Stimulated activated CD4-positive, alpha-beta T cell treated with anti-CD3 and anti-CD28 coated beads, Interleukin-2, amount 100 ng/mL, for 48 hours (primary cell): ENCODE measurements around the gene OST4.
"Not testable (repeated sequence)": the region's sequence is repeated elsewhere in the genome, so short reads cannot be mapped to it uniquely, and the experiment has no call there.

Experiments used
- DNase-seq, 2 donors: peaks; one replicate each; pipeline ENCODE4 v3.0.0-alpha.2; 2020

OST4 gene

GRCh38 chr2:27071277-27071989, at the start of gene OST4:
Gene OST4, minus strand, starts transcription at chr2:27071654.
- peak; percentile 86 to 88 for DNase-seq

DNA sequence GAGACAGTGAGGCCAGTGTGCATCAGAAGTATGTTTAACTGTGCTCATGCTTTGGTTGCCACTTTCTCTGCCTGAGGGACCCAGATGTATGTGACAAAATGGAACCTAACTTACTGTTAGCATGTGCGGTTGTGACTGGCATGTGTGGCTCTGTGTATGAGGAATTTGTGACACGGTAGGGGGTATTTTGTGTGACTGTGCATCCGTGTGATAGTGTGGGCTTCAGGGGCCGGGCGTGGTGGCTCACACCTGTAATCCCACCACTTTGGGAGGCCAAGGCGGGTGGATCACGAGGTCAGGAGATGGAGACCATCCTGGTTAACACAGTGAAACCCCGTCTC, 47.8 kb upstream of the OST4 start:
- not testable (repeated sequence) for DNase-seq

GRCh38 chr2:27118525-27119329, 47.3 kb upstream of the OST4 start, which contains the start of gene CGREF1:
Gene CGREF1, minus strand, starts transcription at chr2:27119128. Its CDS starts 14,762 bp downstream, at chr2:27104366.
- no peak for DNase-seq

- DNase-seq = no peak
Measured at GRCh38 chr2:27117995-27118524, 46.6 kb upstream of the OST4 start.

GRCh38 chr2:27115519-27115918, 44.1 kb upstream of the OST4 start:
- DNase-seq = no peak

GRCh38 chr2:27111392-27112078, 40.1 kb upstream of the OST4 start:
- not testable (repeated sequence) for DNase-seq

GRCh38 chr2:27110603-27111352, 39.3 kb upstream of the OST4 start:
- not testable (repeated sequence) for DNase-seq

DNA sequence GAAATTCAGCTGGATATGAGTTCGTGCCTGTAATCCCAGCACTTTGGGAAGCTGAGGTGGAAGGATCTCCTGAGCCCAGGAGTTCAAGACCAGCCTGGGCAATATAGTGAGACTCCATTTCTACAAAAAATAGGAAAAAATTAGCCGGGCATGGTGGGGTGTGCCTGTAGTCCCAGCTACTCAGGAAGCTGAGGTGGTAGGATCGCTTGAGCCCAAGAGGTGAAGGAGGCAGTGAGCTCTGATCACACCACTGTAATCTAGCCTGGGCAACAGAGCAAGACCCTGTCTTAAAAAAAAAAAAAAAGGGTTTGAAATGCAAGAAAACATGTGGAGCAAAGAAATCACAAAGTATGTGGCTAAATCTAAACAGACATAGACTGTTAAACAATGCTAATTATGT, 37.6 kb upstream of the OST4 start:
- no peak for DNase-seq

GRCh38 chr2:27108221-27108620, 36.8 kb upstream of the OST4 start:
- no peak for DNase-seq

- DNase-seq = no peak
Measured at GRCh38 chr2:27105981-27106380, 34.5 kb upstream of the OST4 start.

DNA sequence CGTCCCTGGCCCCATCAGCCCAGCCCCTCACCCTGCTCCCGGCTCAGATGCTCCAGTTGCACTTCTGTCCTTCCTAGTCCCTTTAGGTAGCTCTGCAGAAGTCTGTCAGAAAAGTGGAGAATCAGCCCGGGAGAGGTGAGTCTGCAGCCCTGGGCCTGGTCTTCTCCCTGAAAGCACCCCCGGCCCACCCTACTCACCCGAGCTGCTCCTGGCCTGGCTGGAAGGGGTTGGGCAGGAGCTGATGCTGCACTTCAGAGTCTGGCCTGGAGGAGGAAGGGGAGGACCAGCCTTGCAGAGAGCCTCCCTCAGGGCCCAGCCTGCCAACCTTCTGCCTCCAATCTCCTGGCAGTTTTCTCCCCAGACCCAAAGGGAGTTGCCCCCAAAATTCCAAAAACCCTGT, 30.9 kb upstream of the OST4 start:
- no peak for DNase-seq

GRCh38 chr2:27100036-27100435, 28.6 kb upstream of the OST4 start:
- DNase-seq = no peak

DNA sequence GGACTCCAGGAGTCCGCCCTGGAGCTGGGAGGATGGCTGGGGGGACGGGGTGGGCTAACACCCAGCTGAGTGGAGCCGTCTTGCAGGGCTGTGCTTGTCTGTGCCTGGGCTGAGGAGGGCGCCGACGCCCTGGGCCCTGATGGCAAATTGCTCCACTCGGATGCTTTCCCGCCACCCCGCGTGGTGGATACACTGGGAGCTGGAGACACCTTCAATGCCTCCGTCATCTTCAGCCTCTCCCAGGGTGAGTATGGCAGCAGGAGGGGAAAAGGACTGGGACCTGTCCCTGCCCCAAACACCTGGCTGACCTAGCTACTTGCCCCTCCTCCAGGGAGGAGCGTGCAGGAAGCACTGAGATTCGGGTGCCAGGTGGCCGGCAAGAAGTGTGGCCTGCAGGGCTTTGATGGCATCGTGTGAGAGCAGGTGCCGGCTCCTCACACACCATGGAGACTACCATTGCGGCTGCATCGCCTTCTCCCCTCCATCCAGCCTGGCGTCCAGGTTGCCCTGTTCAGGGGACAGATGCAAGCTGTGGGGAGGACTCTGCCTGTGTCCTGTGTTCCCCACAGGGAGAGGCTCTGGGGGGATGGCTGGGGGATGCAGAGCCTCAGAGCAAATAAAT, 28.0 kb upstream of the OST4 start:
- DNase-seq = no peak

DNA sequence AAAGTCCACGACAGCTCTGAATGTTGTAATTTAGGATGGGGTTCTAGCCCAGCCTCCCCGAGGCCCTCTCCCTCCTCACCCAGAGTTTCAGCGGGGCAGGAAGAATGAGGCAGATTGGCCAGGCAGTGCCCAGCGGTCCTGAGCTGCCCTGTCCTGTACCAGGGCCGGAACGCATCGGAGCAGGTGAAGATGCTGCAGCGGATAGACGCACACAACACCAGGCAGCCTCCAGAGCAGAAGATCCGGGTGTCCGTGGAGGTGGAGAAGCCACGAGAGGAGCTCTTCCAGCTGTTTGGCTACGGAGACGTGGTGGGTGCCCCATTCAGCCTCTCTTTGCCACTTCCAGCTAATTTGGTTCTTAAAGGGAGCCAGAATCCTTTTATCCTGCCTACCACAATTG, 25.9 kb upstream of the OST4 start:
- DNase-seq = no peak

- DNase-seq = no peak
Measured at GRCh38 chr2:27096748-27097297, 25.4 kb upstream of the OST4 start.

DNA sequence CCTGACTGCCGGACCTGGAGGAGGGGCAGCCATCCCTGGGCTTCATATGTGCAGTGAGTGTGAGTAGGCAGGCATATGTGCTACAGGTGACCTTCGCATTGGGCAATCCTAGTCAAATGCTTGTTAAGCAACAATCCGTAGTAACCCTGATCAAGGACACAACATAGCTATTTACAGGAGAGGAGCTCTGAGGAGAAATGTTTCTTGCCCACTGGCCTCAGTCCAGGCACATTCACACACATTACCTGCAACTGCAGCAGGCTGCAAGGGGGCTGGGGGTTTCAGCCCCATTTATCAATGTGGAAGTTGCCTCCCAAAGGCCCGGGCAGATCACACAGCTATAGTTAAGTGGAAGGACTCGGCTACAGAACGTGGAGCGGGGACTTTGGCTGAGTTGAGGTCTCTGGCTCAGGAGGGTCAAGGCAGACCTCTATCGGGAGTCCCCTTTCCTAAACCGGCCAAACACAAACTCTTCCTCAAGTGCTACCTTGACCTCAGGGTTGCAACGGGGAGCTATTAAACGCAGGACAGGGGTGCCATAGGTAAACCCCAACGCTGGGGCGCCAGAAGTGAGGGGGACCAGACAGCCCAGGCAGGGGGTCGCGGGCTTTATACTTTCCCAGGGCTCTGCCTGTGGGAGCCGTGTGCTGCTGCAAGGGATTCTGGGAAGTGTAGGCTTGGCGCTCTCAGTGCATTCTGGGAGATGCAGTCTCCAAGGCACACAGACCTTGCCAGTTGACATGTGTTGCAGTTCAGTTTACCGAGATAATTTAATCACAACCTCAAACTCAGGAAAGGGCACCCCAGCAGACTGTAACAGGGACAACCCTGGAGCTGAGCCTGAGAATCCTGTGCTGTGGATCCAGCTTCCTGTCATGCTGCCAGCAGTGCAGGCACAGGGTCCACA, 24.5 kb upstream of the OST4 start:
- DNase-seq = peak in 1 of 2 donors; percentile 45

DNA sequence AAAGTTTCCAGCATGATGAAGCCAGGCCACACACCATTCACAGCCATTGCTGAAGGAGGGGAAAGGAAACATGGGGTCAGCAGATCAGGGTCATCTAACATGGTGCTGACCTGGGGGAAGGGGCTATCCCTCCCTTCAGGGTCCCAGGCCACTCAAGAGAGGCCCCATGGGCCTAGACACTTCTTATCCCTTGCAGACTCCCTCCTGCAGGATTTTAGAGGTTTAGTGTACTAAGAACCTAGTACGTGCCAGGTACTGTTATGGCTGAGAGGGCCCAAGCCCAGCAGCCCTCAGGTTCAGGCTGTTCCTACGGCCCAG, 23.9 kb upstream of the OST4 start:
- no peak for DNase-seq

- no peak for DNase-seq
Measured at GRCh38 chr2:27094353-27094984, 23.0 kb upstream of the OST4 start.

DNA sequence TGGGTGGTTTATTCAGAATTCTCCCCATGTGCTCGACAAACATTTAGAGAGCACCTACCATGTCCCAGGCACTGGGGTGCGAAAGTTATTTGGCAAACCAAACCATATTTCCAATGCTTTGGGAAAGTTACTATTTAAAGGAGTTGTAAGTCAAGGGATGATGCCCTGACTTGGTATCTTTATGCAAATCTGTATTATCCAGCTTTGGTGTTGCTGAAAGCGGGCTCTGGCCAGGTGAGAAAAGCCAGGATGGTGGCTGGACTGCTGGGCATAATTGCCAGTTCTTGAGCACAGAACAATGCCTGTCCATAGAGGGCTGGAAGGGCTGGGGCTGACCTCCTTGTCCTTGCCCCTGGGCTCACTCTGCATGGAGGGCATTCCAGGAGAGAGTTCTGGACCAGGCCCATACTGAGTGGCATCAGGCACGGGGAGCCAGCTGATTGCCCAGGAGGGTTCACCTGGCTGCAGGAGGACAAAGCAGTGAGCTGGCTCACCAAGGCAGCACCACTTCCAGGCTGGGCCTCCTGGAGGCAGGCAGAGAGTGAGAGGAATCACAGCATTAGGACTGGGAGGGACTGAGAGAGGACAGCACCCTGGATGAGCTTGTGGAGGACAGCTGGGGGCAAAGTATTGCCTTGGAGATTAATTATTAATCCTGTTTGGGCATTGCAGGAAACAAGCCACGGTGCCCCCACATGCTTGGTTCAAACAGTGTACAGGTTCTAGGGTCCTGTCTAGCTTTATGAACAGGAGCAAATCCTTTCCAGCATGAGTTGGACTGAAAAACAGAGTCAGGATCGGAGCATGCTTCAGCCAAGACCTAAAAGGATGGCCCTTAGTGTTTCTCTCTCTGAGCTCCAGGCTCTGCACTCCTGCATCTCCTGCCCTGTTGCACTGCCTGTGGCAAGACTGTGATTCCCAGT, 22.2 kb upstream of the OST4 start:
- no peak for DNase-seq
